ENCODE measurements around the gene TRPC4.

DNA sequence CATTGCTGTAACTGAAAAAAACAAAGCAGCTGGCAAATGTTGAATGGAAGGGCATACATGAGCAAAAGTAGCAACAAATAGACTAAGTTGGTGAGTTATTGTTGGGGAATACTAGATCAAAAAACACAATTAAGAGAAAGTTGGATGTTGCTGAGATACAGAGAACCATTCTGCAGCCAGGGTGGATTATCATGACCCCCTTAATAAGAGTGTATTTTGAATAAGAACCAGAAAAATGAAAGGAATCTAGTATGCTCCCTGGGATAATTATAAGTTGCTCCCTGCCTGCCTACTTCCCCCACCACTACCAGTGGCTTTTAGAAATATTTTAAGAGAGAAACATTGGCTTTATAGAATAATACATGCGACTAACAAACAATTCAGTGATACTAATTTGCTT lies 14.5 kb upstream of the TRPC4 start:
- TF ChIP-seq POLR2A (IDR thresholded peaks at IDR 0.05) (no peak), POLR2AphosphoS5 (IDR thresholded peaks at IDR 0.05) (no peak)
